GM12878 (cell line): ENCODE results near the gene NRDE2. TPM values are rescaled to one million over a fixed set of nuclear protein-coding genes. Genes with fewer than 3 reads are reported as not detected.

ENCODE experiments used
- ATAC-seq: fragments of 200-7000 bp; cut with Tn5 transposase; 3 replicates; pipeline ENCODE4 v1.9.1; 2020; ENCODE audit warnings: mild to moderate bottlenecking, moderate library complexity
- Bru-seq: library from RNA; stranded (reverse); fragments of 400-500 nt; gene quantifications from one replicate; lab custom pipeline; 2021; lab: Mats Ljungman, UMichigan
- BruChase-seq, 2 experiments: library from RNA; stranded (reverse); fragments of 400-500 nt; gene quantifications; one replicate each; lab custom pipeline; 2021; lab: Mats Ljungman, UMichigan
- BruUV-seq: library from RNA; stranded (reverse); fragments of 400-500 nt; replicated peaks from 2 replicates; lab custom pipeline; 2021; lab: Mats Ljungman, UMichigan
- CTCF ChIA-PET: fragments of 300-600 bp; sonication (Branson Sonifier 250); formaldehyde crosslinking; extraction: SDS; loops from one replicate; lab custom pipeline; 2021; ENCODE audit warnings: inconsistent platforms; lab: Yijun Ruan, JAX
- POLR2A ChIA-PET: fragments of 350-600 bp; formaldehyde crosslinking; extraction: SDS; loops from one replicate; lab custom pipeline; 2021; ENCODE audit warnings: inconsistent platforms; lab: Charles Lee
- RAD21 ChIA-PET: fragments of 300-600 bp; sonication (Branson Sonifier 250); formaldehyde crosslinking; loops from one replicate; lab custom pipeline; 2023; ENCODE audit warnings: antibody characterized with exemption; ENCODE audit not compliant: unreplicated experiment; lab: Charles Lee
- SMC1A ChIA-PET: fragments of 300-600 bp; sonication (Branson Sonifier 250); formaldehyde crosslinking; loops from one replicate; lab custom pipeline; 2023; ENCODE audit not compliant: unreplicated experiment, uncharacterized antibody; lab: Charles Lee
- DNase-seq: peaks from one replicate; pipeline ENCODE4 v3.0.0-alpha.2; 2011; ENCODE audit warnings: low read depth, low spot score
- FAIRE-seq: peaks from 3 replicates; lab custom pipeline; 2011; peaks lifted over from hg19 to GRCh38; lab: Jason Lieb, UNC
- H2AFZ ChIP-seq: 2 replicates; pipeline ENCODE4 v1.6.0; 2011; ENCODE audit warnings: low read depth, low read length, control low read depth; ENCODE audit not compliant: control insufficient read depth
- H3K27ac ChIP-seq: 2 replicates; pipeline ENCODE4 v1.5.1; 2011; ENCODE audit warnings: control low read depth; ENCODE audit not compliant: control insufficient read depth, insufficient read depth
- H3K27me3 ChIP-seq, 2 experiments: replicated peaks in 1 of 2; 2 replicates each; pipeline versions ENCODE4 v1.6.0 to v1.6.1; 2011; ENCODE audit warnings: low read length in 1 of 2; ENCODE audit not compliant: control insufficient read depth in 2 of 2, insufficient read depth in 2 of 2
- H3K36me3 ChIP-seq, 2 experiments: 2 replicates each; pipeline ENCODE4 v1.5.1; 2011; ENCODE audit warnings: low read length in 1 of 2; ENCODE audit not compliant: control insufficient read depth in 2 of 2, insufficient read depth in 2 of 2
- H3K4me1 ChIP-seq: 2 replicates; pipeline ENCODE4 v1.6.1; 2011; ENCODE audit warnings: mild to moderate bottlenecking, low read length, moderate library complexity, mixed read lengths; ENCODE audit not compliant: control insufficient read depth, insufficient read depth
- H3K4me2 ChIP-seq: 2 replicates; pipeline ENCODE4 v1.6.0; 2011; ENCODE audit warnings: control low read depth; ENCODE audit not compliant: control insufficient read depth, insufficient read depth
- H3K4me3 ChIP-seq: fragments of 200-600 bp; sonication (generic); 2 replicates; pipeline ENCODE4 v1.5.1; 2016
- H3K79me2 ChIP-seq: 2 replicates; pipeline ENCODE4 v1.6.0; 2011; ENCODE audit warnings: low read length; ENCODE audit not compliant: control insufficient read depth, insufficient read depth
- H3K9ac ChIP-seq: 2 replicates; pipeline ENCODE4 v1.8.0; 2011; ENCODE audit warnings: low read length, control low read depth, mixed read lengths; ENCODE audit not compliant: control insufficient read depth, insufficient read depth
- H3K9me3 ChIP-seq: replicated peaks from 3 replicates; pipeline ENCODE4 v1.5.1; 2011; ENCODE audit warnings: mild to moderate bottlenecking, low read length; ENCODE audit not compliant: control insufficient read depth, insufficient read depth
- H4K20me1 ChIP-seq: 2 replicates; pipeline ENCODE4 v1.6.0; 2011; ENCODE audit not compliant: control insufficient read depth, insufficient read depth
- BACH1 ChIP-seq: fragments of 450-650 bp; IDR thresholded peaks from 2 replicates; pipeline ENCODE4 v1.6.1; 2017; ENCODE audit warnings: mild to moderate bottlenecking, borderline replicate concordance
- CEBPB ChIP-seq, 2 experiments: fragments of 150-350 bp in 1 of 2; IDR thresholded peaks; 2 replicates each; pipeline ENCODE4 v1.6.1; 2012 to 2014; ENCODE audit warnings: low read depth in 2 of 2, low read length in 2 of 2, borderline replicate concordance in 1 of 2, inconsistent platforms in 1 of 2
- CTCF ChIP-seq, 3 experiments: IDR thresholded peaks in 2 of 3; conservative IDR thresholded peaks in 1 of 3; 2 replicates each; pipeline ENCODE4 v1.5.1; 2011; ENCODE audit warnings: low read depth in 3 of 3, low read length in 3 of 3, mild to moderate bottlenecking in 3 of 3, control low read depth in 2 of 3, moderate library complexity in 2 of 3, inconsistent platforms in 1 of 3, mixed read lengths in 1 of 3; ENCODE audit not compliant: control insufficient read depth in 2 of 3, insufficient read depth in 1 of 3; ENCODE audit errors: extremely low read depth in 1 of 3
- E2F4 ChIP-seq: IDR thresholded peaks from 2 replicates; pipeline ENCODE4 v1.6.1; 2012; ENCODE audit warnings: low read depth, low read length, improper control_type of control experiment
- LARP7 ChIP-seq: fragments of 450-650 bp; IDR thresholded peaks from 2 replicates; pipeline ENCODE4 v1.6.1; 2017; ENCODE audit warnings: mild to moderate bottlenecking
- NRF1 ChIP-seq: conservative IDR thresholded peaks from 2 replicates; pipeline ENCODE4 v1.6.1; 2011; ENCODE audit warnings: mild to moderate bottlenecking, low read depth, low read length, improper control_type of control experiment
- RBBP5 ChIP-seq: fragments of 200-600 bp; sonication (generic); conservative IDR thresholded peaks from 2 replicates; pipeline ENCODE4 v1.6.1; 2016
- SPI1 ChIP-seq: IDR thresholded peaks from 2 replicates; pipeline ENCODE4 v1.6.1; 2011; ENCODE audit warnings: low read depth, mild to moderate bottlenecking, low read length, moderate library complexity, borderline replicate concordance; ENCODE audit not compliant: insufficient read depth
- SRF ChIP-seq, 2 experiments: IDR thresholded peaks; 2 replicates each; pipeline ENCODE4 v1.6.1; 2011; ENCODE audit warnings: low read depth in 2 of 2, low read length in 2 of 2, mild to moderate bottlenecking in 1 of 2, moderate library complexity in 1 of 2
- TBL1XR1 ChIP-seq: IDR thresholded peaks from 2 replicates; pipeline ENCODE4 v1.6.1; 2012; ENCODE audit warnings: low read depth, low read length, improper control_type of control experiment
- YBX1 ChIP-seq: fragments of 450-650 bp; IDR thresholded peaks from 2 replicates; pipeline ENCODE4 v1.6.1; 2016; ENCODE audit warnings: antibody characterized with exemption
- YY1 ChIP-seq: IDR thresholded peaks from 2 replicates; pipeline ENCODE4 v1.6.1; 2011; ENCODE audit warnings: low read depth, mild to moderate bottlenecking, low read length
- ZBTB33 ChIP-seq: fragments of 450-650 bp; IDR thresholded peaks from 2 replicates; pipeline ENCODE4 v1.6.1; 2017; ENCODE audit warnings: mild to moderate bottlenecking
- ZNF24 ChIP-seq: fragments of 450-650 bp; IDR thresholded peaks from 2 replicates; pipeline ENCODE4 v1.6.1; 2017; ENCODE audit warnings: antibody characterized with exemption, mild to moderate bottlenecking
- WGBS: methylation state at CpG from one replicate; pipeline ENCODE4 v1.1.6; 2016; ENCODE audit warnings: low lambda C conversion rate; ENCODE audit not compliant: insufficient replicate concordance, insufficient coverage; ENCODE audit errors: missing lambda C conversion rate; 5-methylcytosine and 5-hydroxymethylcytosine counted together
- in situ Hi-C: fragments of 300-500 bp; cut with MboI; formaldehyde crosslinking; loops from 9 replicates; pipeline ENCODE4 v1.14.3; 2018; ENCODE audit warnings: mixed read lengths
- intact Hi-C: fragments of 100-400 bp; cut with micrococcal nuclease; formaldehyde crosslinking; loops from one replicate; pipeline ENCODE4 v1.14.2; 2022; ENCODE audit not compliant: unreplicated experiment
- long read RNA-seq, 2 experiments: library from polyadenylated mRNA; unstranded; transcript quantifications; one replicate each; pipeline ENCODE4 v2.0.0, GENCODE V29; 2019 to 2020
- polyA minus RNA-seq, 3 experiments: library from RNA; depleted of rRNA, polyadenylated mRNA; stranded (reverse); fragments of >200 nt; gene quantifications; 2 replicates each; pipeline ENCODE4 v1.2.3, GENCODE V29; 2011
- polyA plus RNA-seq, 11 experiments: library from polyadenylated mRNA; depleted of rRNA in 4 of 11; unstranded in 6 of 11; stranded (reverse) in 5 of 11; fragments of >200 nt; fragmentation: Nextera tagmentation in 4 of 11; fragmentation: Illumina TruSeq in 1 of 11; extraction: Ambion mirVana in 4 of 11; extraction: Trizol in 1 of 11; gene quantifications; 1 replicate in 1 of 11; 2 replicates in 10 of 11; pipeline versions ENCODE4 v1.2.1 to v1.2.3, GENCODE V29; 2011 to 2016; ENCODE audit warnings: inconsistent platforms in 2 of 11, missing spikeins in 2 of 11, low read depth in 1 of 11
- total RNA-seq, 4 experiments: library from RNA; depleted of rRNA in 3 of 4; stranded (reverse); fragments of >200 nt in 3 of 4; fragmentation: Illumina TruSeq in 1 of 4; extraction: Trizol in 1 of 4; gene quantifications; 2 replicates each; pipeline versions ENCODE4 v1.2.1 to v1.2.3, GENCODE V29; 2013 to 2021

Gene NRDE2
- 36.9 and 41.7 TPM in 2 replicates for total RNA-seq (2013; cell fraction: nucleolus; rRNA removed)
- total RNA-seq (2014; rRNA removed) (14.3 and 14.8 TPM in 2 replicates), total RNA-seq (2014; rRNA removed; fragmentation: Illumina TruSeq; extraction: Trizol) (13.6 and 13.9 TPM in 2 replicates), total RNA-seq (2021) (21.0 and 21.3 TPM in 2 replicates), polyA plus RNA-seq (2011; rRNA removed) (10.6 and 10.9 TPM in 2 replicates), polyA plus RNA-seq (2014; fragmentation: Illumina TruSeq; extraction: Trizol) (10.6 and 11.9 TPM in 2 replicates), polyA plus RNA-seq (2014; fragmentation: Nextera tagmentation; extraction: Ambion mirVana) (1 to 10 TPM; 8.3 to 8.4 TPM), polyA plus RNA-seq (2014; rRNA removed) (13.5 and 13.9 TPM in 2 replicates), polyA plus RNA-seq (2016; fragmentation: Nextera tagmentation; extraction: Ambion mirVana) (10 to 100 TPM; 14.7 to 15.2 TPM), polyA minus RNA-seq (2011; rRNA and poly(A)+ RNA removed) (14.6 and 17.6 TPM in 2 replicates), Bru-seq, nascent RNA (percentile 71 among the genes with signal in this experiment), BruChase-seq, experiment 1, labeled RNA remaining after a 6-hour chase (percentile 67 among the genes with signal in this experiment), BruChase-seq, experiment 2, labeled RNA remaining after a 2-hour chase (percentile 69 among the genes with signal in this experiment)
- 7.6 TPM for polyA plus RNA-seq (2011; ENCODE audit: low read depth)
- polyA plus RNA-seq (2011; cell fraction: cytosol; rRNA removed) = 6.8 and 9.2 TPM in 2 replicates
- polyA plus RNA-seq (2011; cell fraction: nucleus; rRNA removed) = 15.6 and 18.8 TPM in 2 replicates
- 5.6 and 8.7 TPM in 2 replicates for polyA plus RNA-seq (2012)
- polyA minus RNA-seq (2011; cell fraction: cytosol; rRNA and poly(A)+ RNA removed) = 4.9 and 5.8 TPM in 2 replicates
- 10.9 and 21.0 TPM in 2 replicates for polyA minus RNA-seq (2011; cell fraction: nucleus; rRNA and poly(A)+ RNA removed)
- long read RNA-seq, experiment 1, full-length matches to known transcripts = 2 of 5 reads
- long read RNA-seq, experiment 1, partial matches to known transcripts = 2 of 5 reads
- long read RNA-seq, experiment 1, other reads (novel, unspliced or antisense) = 1 of 5 reads
- long read RNA-seq, experiment 2, partial matches to known transcripts = 8 of 13 reads
- long read RNA-seq, experiment 2, other reads (novel, unspliced or antisense) = 4 of 13 reads

- POLR2A ChIA-PET = no interaction called here
- FAIRE-seq (peak; percentile 80), ATAC-seq (peak; percentile 97), DNase-seq (peak; percentile 78)
- H3K27ac ChIP-seq = peak within 1 kb of the TSS; percentile 79
- no peaks in the 10 kb centered on the region; the same call in 2 of the 3 replicates for H3K9me3 ChIP-seq
- no peaks in the 10 kb centered on the region for H3K36me3 ChIP-seq
- no peaks in the 10 kb centered on the region for H4K20me1 ChIP-seq
- SMC1A ChIA-PET = interaction anchor here (0.8 to 1.2 kb wide), 4 partner anchors 10 to 50 kb away, joined by 3 read pairs; no protein-coding TSS in a partner anchor
- peak within 1 kb of the TSS; percentile 81 for H3K9ac ChIP-seq
- intact Hi-C loops (loop anchor here (1.0 to 5.0 kb wide), 3 partner anchors 52 to 75 kb away; partner anchors contain the start of genes CALM1 and PSMC1), in situ Hi-C loops (no loop called here)
- BruUV-seq = TSS peak; percentile 79
- no peaks in the 10 kb centered on the region for H3K4me1 ChIP-seq
- RAD21 ChIA-PET = interaction anchor here (1.0 to 1.1 kb wide), 2 partner anchors 67 to 68 kb away, joined by 3 read pairs; no protein-coding TSS in a partner anchor
- CTCF ChIA-PET = interaction anchor here (0.9 to 1.0 kb wide), 2 partner anchors 50 to 427 kb away, joined by 3 to 4 read pairs; no protein-coding TSS in a partner anchor
- H3K27me3 ChIP-seq = no peaks in the 10 kb centered on the region
- peaks cover 15% of the 10 kb centered on the region for H3K79me2 ChIP-seq
- 1% methylated on average over 36 of the region's 46 CpGs for WGBS
- peak within 1 kb of the TSS; percentile 76 for H3K4me3 ChIP-seq
- H3K4me2 ChIP-seq = peak within 1 kb of the TSS; percentile 93
- peak within 1 kb of the TSS; percentile 92 for H2AFZ ChIP-seq
- TF ChIP-seq YBX1 (no peak), TBL1XR1 (no peak), E2F4 (no peak), BACH1 (no peak), ZBTB33 (no peak), RBBP5 (no peak), LARP7 (no peak), YY1 (peak; percentile 91), SRF (IDR thresholded peaks at IDR 0.05; ENCODE audit: low read depth in 2 of 2, low read length in 2 of 2) (no peak), ZNF24 (no peak), CTCF (IDR thresholded peaks at IDR 0.05 in 2 of 3, conservative IDR thresholded peaks at IDR 0.05 in 1 of 3; ENCODE audit: control insufficient read depth in 2 of 3, extremely low read depth in 1 of 3, insufficient read depth in 1 of 3, low read depth in 3 of 3, low read length in 3 of 3) (no peak), CEBPB (IDR thresholded peaks at IDR 0.05; ENCODE audit: borderline replicate concordance in 1 of 2, low read depth in 2 of 2, low read length in 2 of 2) (no peak), NRF1 (no peak), SPI1 (no peak; the same call in 1 of the 2 replicates)
Measured at GRCh38 chr14:90331497-90332270, at the start of gene NRDE2. TSS of gene NRDE2 (minus strand) at chr14:90331941. CDS start at chr14:90331904, 37 bp downstream.
